Mesendoderm (in vitro differentiated cells): Measurements from ENCODE around the gene PPP3R1.

Source experiments
- DNase-seq: peaks from one replicate; pipeline ENCODE4 v3.0.0; 2013
- H2AK5ac ChIP-seq: 2 replicates; pipeline ENCODE4 v1.6.1; 2013; ENCODE audit warnings: low read length, inconsistent platforms
- H2BK120ac ChIP-seq: 2 replicates; pipeline ENCODE4 v1.6.1; 2013; ENCODE audit warnings: low read depth, mild to moderate bottlenecking, low read length, moderate library complexity, mixed read lengths
- H2BK15ac ChIP-seq: replicated peaks from 2 replicates; pipeline ENCODE4 v1.6.1; 2013; ENCODE audit warnings: low read depth, mild to moderate bottlenecking, moderate library complexity
- H2BK5ac ChIP-seq: 2 replicates; pipeline ENCODE4 v1.6.1; 2013; ENCODE audit warnings: low read length, inconsistent platforms
- H3K18ac ChIP-seq: 2 replicates; pipeline ENCODE4 v1.6.1; 2013; ENCODE audit warnings: mild to moderate bottlenecking, low read length, mixed read lengths
- H3K23ac ChIP-seq: one replicate; pipeline ENCODE4 v1.6.1; 2013; ENCODE audit warnings: low read length
- H3K27ac ChIP-seq: 2 replicates; pipeline ENCODE4 v1.5.1; 2013; ENCODE audit warnings: low read depth, mild to moderate bottlenecking, inconsistent platforms, low read length, moderate library complexity
- H3K27me3 ChIP-seq: 2 replicates; pipeline ENCODE4 v1.6.1; 2013; ENCODE audit warnings: low read length, control low read depth, mild to moderate bottlenecking, inconsistent platforms; ENCODE audit not compliant: insufficient read depth, poor library complexity
- H3K36me3 ChIP-seq: 2 replicates; pipeline ENCODE4 v1.6.1; 2013; ENCODE audit warnings: low read length, inconsistent platforms; ENCODE audit not compliant: control insufficient read depth, insufficient read depth
- H3K4ac ChIP-seq: one replicate; pipeline ENCODE4 v1.6.1; 2013; ENCODE audit warnings: low read depth, mild to moderate bottlenecking, low read length, moderate library complexity
- H3K4me1 ChIP-seq: 2 replicates; pipeline ENCODE4 v1.6.1; 2013; ENCODE audit warnings: low read depth, low read length, inconsistent platforms; ENCODE audit not compliant: control insufficient read depth
- H3K4me2 ChIP-seq: 2 replicates; pipeline ENCODE4 v1.6.1; 2013; ENCODE audit warnings: low read length
- H3K4me3 ChIP-seq: 2 replicates; pipeline ENCODE4 v1.5.1; 2013; ENCODE audit warnings: mild to moderate bottlenecking, low read length
- H3K56ac ChIP-seq: one replicate; pipeline ENCODE4 v1.6.1; 2013; ENCODE audit warnings: low read length
- H3K79me1 ChIP-seq: 2 replicates; pipeline ENCODE4 v1.6.1; 2013; ENCODE audit warnings: low read length, inconsistent platforms
- H3K79me2 ChIP-seq: 2 replicates; pipeline ENCODE4 v1.6.1; 2013; ENCODE audit warnings: mild to moderate bottlenecking, low read length; ENCODE audit not compliant: control insufficient read depth, insufficient read depth
- H3K9ac ChIP-seq: 2 replicates; pipeline ENCODE4 v1.6.1; 2013; ENCODE audit warnings: low read length, inconsistent platforms
- H4K5ac ChIP-seq: one replicate; pipeline ENCODE4 v1.6.1; 2013; ENCODE audit warnings: low read length
- H4K8ac ChIP-seq: one replicate; pipeline ENCODE4 v1.6.1; 2013; ENCODE audit warnings: low read depth, mild to moderate bottlenecking, control low read depth, low read length, moderate library complexity
- WGBS: extraction: QIAGEN DNeasy Blood & Tissue Kit; methylation state at CpG from one replicate; pipeline ENCODE4 v1.1.7; 2013; ENCODE audit warnings: low lambda C conversion rate, missing lambda C conversion rate; ENCODE audit not compliant: insufficient coverage; ENCODE audit errors: extremely low coverage; 5-methylcytosine and 5-hydroxymethylcytosine counted together

PPP3R1 gene

GRCh38 chr2:68241732-68242131 lies 10.6 kb downstream of the PPP3R1 start:
- Histone ChIP-seq H3K4me1 (peaks cover 5% of the 10 kb centered on the region), H4K8ac (no peak overlapping the region), H3K9ac (no peak overlapping the region), H2BK15ac (no peak overlapping the region), H3K23ac (no peak overlapping the region), H3K4me2 (no peak overlapping the region), H2BK5ac (no peak overlapping the region), H3K36me3 (no peaks in the 10 kb centered on the region), H3K4me3 (no peak overlapping the region), H4K5ac (no peak overlapping the region), H3K4ac (no peak overlapping the region), H3K18ac (no peak overlapping the region), H3K79me1 (peaks cover 3% of the 10 kb centered on the region), H3K27me3 (no peaks in the 10 kb centered on the region), H2BK120ac (no peak overlapping the region), H3K56ac (no peak overlapping the region), H3K79me2 (peaks cover 77% of the 10 kb centered on the region), H3K27ac (no peak overlapping the region), H2AK5ac (no peak overlapping the region)
- no CpG with 5 or more reads among the region's 2 CpGs for WGBS
- DNase-seq: no peak

- Histone ChIP-seq H2AK5ac (no peak overlapping the region), H3K9ac (no peak overlapping the region), H2BK120ac (no peak overlapping the region), H3K27me3 (no peaks in the 10 kb centered on the region), H3K4me3 (no peak overlapping the region), H2BK5ac (no peak overlapping the region), H3K36me3 (no peaks in the 10 kb centered on the region), H3K79me2 (peaks cover 77% of the 10 kb centered on the region), H2BK15ac (no peak overlapping the region), H3K56ac (no peak overlapping the region), H3K4me1 (no peaks in the 10 kb centered on the region), H4K8ac (no peak overlapping the region), H4K5ac (no peak overlapping the region), H3K18ac (no peak overlapping the region), H3K27ac (no peak overlapping the region), H3K4me2 (no peak overlapping the region), H3K4ac (no peak overlapping the region), H3K79me1 (no peaks in the 10 kb centered on the region), H3K23ac (no peak overlapping the region)
- no CpG with 5 or more reads among the region's 4 CpGs for WGBS
- DNase-seq: no peak
These were observed 11.9 kb downstream of the PPP3R1 start for GRCh38 chr2:68240446-68240845.

GRCh38 chr2:68238955-68239822 lies 13.1 kb downstream of the PPP3R1 start:
- Histone ChIP-seq H3K56ac (no peak overlapping the region), H2AK5ac (no peak overlapping the region), H3K23ac (no peak overlapping the region), H3K4me3 (no peak overlapping the region), H3K27ac (no peak overlapping the region), H3K18ac (no peak overlapping the region), H4K5ac (no peak overlapping the region), H3K4me1 (no peaks in the 10 kb centered on the region), H3K79me1 (no peaks in the 10 kb centered on the region), H3K4me2 (no peak overlapping the region), H3K4ac (no peak overlapping the region), H3K79me2 (peaks cover 76% of the 10 kb centered on the region), H3K27me3 (no peaks in the 10 kb centered on the region), H2BK15ac (no peak overlapping the region), H3K36me3 (no peaks in the 10 kb centered on the region), H2BK120ac (no peak overlapping the region), H2BK5ac (no peak overlapping the region), H3K9ac (no peak overlapping the region), H4K8ac (no peak overlapping the region)
- no peak for DNase-seq
- no CpG with 5 or more reads among the region's 6 CpGs for WGBS

- H4K8ac ChIP-seq: no peak overlapping the region
- H3K27me3 ChIP-seq: no peaks in the 10 kb centered on the region
- no peak for DNase-seq
- no peak overlapping the region for H3K18ac ChIP-seq
- H3K27ac ChIP-seq: no peak overlapping the region
- H2BK120ac ChIP-seq: no peak overlapping the region
- no peak overlapping the region for H2BK5ac ChIP-seq
- no peak overlapping the region for H3K4ac ChIP-seq
- no peaks in the 10 kb centered on the region for H3K79me1 ChIP-seq
- no peak overlapping the region for H3K23ac ChIP-seq
- H2BK15ac ChIP-seq: no peak overlapping the region
- H3K4me3 ChIP-seq: no peak overlapping the region
- H2AK5ac ChIP-seq: no peak overlapping the region
- no CpG with 5 or more reads among the region's 4 CpGs for WGBS
- H3K79me2 ChIP-seq: peaks cover 75% of the 10 kb centered on the region
- H3K56ac ChIP-seq: no peak overlapping the region
- no peak overlapping the region for H4K5ac ChIP-seq
- no peak overlapping the region for H3K9ac ChIP-seq
- H3K4me2 ChIP-seq: no peak overlapping the region
- H3K4me1 ChIP-seq: no peaks in the 10 kb centered on the region
- H3K36me3 ChIP-seq: no peaks in the 10 kb centered on the region
These were observed 14.3 kb downstream of the PPP3R1 start for GRCh38 chr2:68237976-68238580.

- H3K4ac ChIP-seq: no peak overlapping the region
- H2BK5ac ChIP-seq: no peak overlapping the region
- peaks cover 73% of the 10 kb centered on the region for H3K79me2 ChIP-seq
- no peak overlapping the region for H2BK15ac ChIP-seq
- no CpG with 5 or more reads among the region's 2 CpGs for WGBS
- H3K23ac ChIP-seq: no peak overlapping the region
- H4K8ac ChIP-seq: no peak overlapping the region
- DNase-seq: no peak
- H3K79me1 ChIP-seq: no peaks in the 10 kb centered on the region
- H2AK5ac ChIP-seq: no peak overlapping the region
- H3K27ac ChIP-seq: no peak overlapping the region
- no peak overlapping the region for H3K4me2 ChIP-seq
- no peak overlapping the region for H3K4me3 ChIP-seq
- H3K36me3 ChIP-seq: no peaks in the 10 kb centered on the region
- no peaks in the 10 kb centered on the region for H3K4me1 ChIP-seq
- no peaks in the 10 kb centered on the region for H3K27me3 ChIP-seq
- no peak overlapping the region for H2BK120ac ChIP-seq
- H3K18ac ChIP-seq: no peak overlapping the region
- H4K5ac ChIP-seq: no peak overlapping the region
- no peak overlapping the region for H3K9ac ChIP-seq
- H3K56ac ChIP-seq: no peak overlapping the region
These were observed 14.9 kb downstream of the PPP3R1 start for GRCh38 chr2:68237404-68237803.
